ENCODE results near the gene ZNF467. TPM values are rescaled to one million over a fixed set of nuclear protein-coding genes. Genes with fewer than 3 reads are reported as not detected.

The ZNF467 gene
- total RNA-seq, 3 donors from 2014 or later, result 2.4 to 19.5 (median 5.1) TPM

GRCh38 chr7:149721084-149721601 is 52.2 kb downstream of the ZNF467 start:
- H3K9me3 ChIP-seq, result no peaks in the 10 kb centered on the region
- intact Hi-C loops (cut with DNase I, micrococcal nuclease), result no loop called here
- no peaks in the 10 kb centered on the region for H3K36me3 ChIP-seq (ENCODE audit: low read depth)
- H3K4me3 ChIP-seq, result no peak overlapping the region
- DNase-seq (no peak), ATAC-seq (no peak)
- no peak for TF ChIP-seq CTCF (IDR thresholded peaks at IDR 0.05)
- H3K4me1 ChIP-seq (ENCODE audit: low read depth), result no peaks in the 10 kb centered on the region

- DNase-seq (no peak), ATAC-seq (peak; percentile 45)
- TF ChIP-seq CTCF (IDR thresholded peaks at IDR 0.05), result no peak
- H3K36me3 ChIP-seq (ENCODE audit: low read depth), result no peaks in the 10 kb centered on the region
- H3K4me1 ChIP-seq (ENCODE audit: low read depth), result no peaks in the 10 kb centered on the region
- intact Hi-C loops (cut with DNase I, micrococcal nuclease), result no loop called here
- no peaks in the 10 kb centered on the region for H3K9me3 ChIP-seq
- H3K4me3 ChIP-seq, result no peak overlapping the region
Observed at GRCh38 chr7:149720372-149721083, 52.9 kb downstream of the ZNF467 start.

DNA sequence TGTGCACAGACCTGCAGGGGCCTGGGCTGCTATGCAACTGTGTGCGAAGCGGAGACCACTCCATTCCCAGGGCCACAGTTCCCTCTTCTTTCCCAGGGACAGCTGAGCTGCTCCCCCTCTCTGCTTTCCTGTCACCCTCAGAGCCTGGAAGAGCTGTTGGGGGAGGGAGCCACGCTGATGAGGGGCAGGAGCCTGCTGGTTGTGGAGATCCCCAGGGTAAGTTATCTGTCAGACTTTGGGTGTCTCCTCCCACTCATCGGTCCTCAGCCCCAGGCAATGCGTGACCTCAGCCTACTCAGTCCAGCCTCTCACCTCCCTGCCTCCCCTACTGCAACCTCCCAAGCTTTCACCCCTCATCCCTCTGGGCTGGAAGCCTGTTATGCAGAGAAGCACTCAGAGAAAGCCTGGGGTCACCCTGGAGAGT is 53.5 kb downstream of the ZNF467 start:
- Histone ChIP-seq H3K36me3 (ENCODE audit: low read depth) (no peaks in the 10 kb centered on the region), H3K9me3 (no peaks in the 10 kb centered on the region), H3K4me3 (no peak overlapping the region), H3K4me1 (ENCODE audit: low read depth) (no peaks in the 10 kb centered on the region)
- ATAC-seq, result no peak
- no peak for TF ChIP-seq CTCF (IDR thresholded peaks at IDR 0.05)
- intact Hi-C loops (cut with DNase I, micrococcal nuclease), result no loop called here
- DNase-seq, result no peak

- Histone ChIP-seq H3K36me3 (ENCODE audit: low read depth) (no peaks in the 10 kb centered on the region), H3K4me3 (no peak overlapping the region), H3K9me3 (no peaks in the 10 kb centered on the region), H3K4me1 (ENCODE audit: low read depth) (no peaks in the 10 kb centered on the region)
- no peak for TF ChIP-seq CTCF (IDR thresholded peaks at IDR 0.05)
- intact Hi-C loops (cut with DNase I, micrococcal nuclease), result no loop called here
- DNase-seq (no peak), ATAC-seq (no peak)
Observed at GRCh38 chr7:149719050-149719899, 54.1 kb downstream of the ZNF467 start.

DNA sequence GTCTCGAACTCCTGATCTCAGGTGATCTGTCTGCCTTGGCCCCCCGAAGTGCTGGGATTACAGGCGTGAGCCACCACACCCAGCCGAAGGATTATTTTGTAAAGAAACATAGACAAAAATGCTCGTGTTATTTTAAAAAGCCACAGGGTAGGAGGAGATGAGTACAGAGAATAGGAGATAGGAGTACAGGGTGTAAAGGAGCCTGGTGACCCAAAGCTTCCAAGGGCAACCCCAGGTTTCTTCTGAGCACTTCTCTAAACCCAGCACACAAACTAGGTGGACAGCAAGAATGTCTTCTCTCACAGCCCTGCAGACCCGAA is 54.7 kb downstream of the ZNF467 start:
- ATAC-seq (no peak), DNase-seq (no peak)
- intact Hi-C loops (cut with DNase I, micrococcal nuclease), result no loop called here
- TF ChIP-seq CTCF (IDR thresholded peaks at IDR 0.05), result no peak
- Histone ChIP-seq H3K36me3 (ENCODE audit: low read depth) (no peaks in the 10 kb centered on the region), H3K4me1 (ENCODE audit: low read depth) (no peaks in the 10 kb centered on the region), H3K9me3 (no peaks in the 10 kb centered on the region), H3K4me3 (no peak overlapping the region)

Measured in mucosa of descending colon (tissue), 3 donors.